HepG2 (cell line): ENCODE measurements around the gene COX6B1. TPM values are rescaled to one million over a fixed set of nuclear protein-coding genes. Genes with fewer than 3 reads are reported as not detected.

ENCODE experiments used
- DMAP1 ChIP-seq: IDR thresholded peaks from 2 replicates; pipeline ENCODE4 v1.6.1; 2016
- ETV5 ChIP-seq: IDR thresholded peaks from 2 replicates; pipeline ENCODE4 v1.6.1; 2018; ENCODE audit warnings: missing biosample characterization, missing genetic modification reagents, inconsistent platforms, borderline replicate concordance
- GATAD1 ChIP-seq: IDR thresholded peaks from 2 replicates; pipeline ENCODE4 v1.6.1; 2016; ENCODE audit warnings: missing genetic modification reagents, missing compliant biosample characterization
- KDM2A ChIP-seq: sonication (generic); formaldehyde crosslinking; IDR thresholded peaks from 2 replicates; pipeline ENCODE4 v1.4.0; 2020; ENCODE audit warnings: low read depth, missing genetic modification reagents, borderline replicate concordance
- KDM5A ChIP-seq: fragments of 200-600 bp; sonication (generic); IDR thresholded peaks from 2 replicates; pipeline ENCODE4 v1.7.0; 2018; ENCODE audit warnings: antibody characterized with exemption, mild to moderate bottlenecking, low read length, borderline replicate concordance
- MXI1 ChIP-seq: IDR thresholded peaks from 3 replicates; pipeline ENCODE4 v1.6.1; 2012; ENCODE audit warnings: low read depth, low read length, inconsistent platforms, borderline replicate concordance
- NKX3-1 ChIP-seq: sonication (generic); formaldehyde crosslinking; IDR thresholded peaks from 2 replicates; pipeline ENCODE4 v1.5.0; 2020; ENCODE audit warnings: missing genetic modification reagents
- REPIN1 ChIP-seq: sonication (generic); formaldehyde crosslinking; IDR thresholded peaks from 2 replicates; pipeline ENCODE4 v1.8.0; 2022; ENCODE audit warnings: missing genetic modification reagents, low read depth, mild to moderate bottlenecking, borderline replicate concordance
- RXRB ChIP-seq: IDR thresholded peaks from 2 replicates; pipeline ENCODE4 v1.6.1; 2016; ENCODE audit warnings: borderline replicate concordance, missing genetic modification reagents, missing compliant biosample characterization
- SOX5 ChIP-seq: IDR thresholded peaks from 2 replicates; pipeline ENCODE4 v1.6.1; 2016; ENCODE audit warnings: borderline replicate concordance
- SRF ChIP-seq: IDR thresholded peaks from 2 replicates; pipeline ENCODE4 v1.6.1; 2011; ENCODE audit warnings: mild to moderate bottlenecking, low read depth, low read length, moderate library complexity
- TEAD3 ChIP-seq: optimal IDR thresholded peaks from 2 replicates; pipeline ENCODE3; 2016; ENCODE audit warnings: borderline replicate concordance
- ZFX ChIP-seq: sonication (generic); formaldehyde crosslinking; IDR thresholded peaks from 2 replicates; pipeline ENCODE4 v1.4.0; 2020; ENCODE audit warnings: mild to moderate bottlenecking, low read depth, missing genetic modification reagents, moderate library complexity
- ZNF768 ChIP-seq: sonication (generic); formaldehyde crosslinking; IDR thresholded peaks from 2 replicates; pipeline ENCODE4 v1.4.0; 2020; ENCODE audit warnings: missing genetic modification reagents
- ZNF781 ChIP-seq: sonication (generic); formaldehyde crosslinking; IDR thresholded peaks from 2 replicates; pipeline ENCODE4 v1.5.1; 2020; ENCODE audit warnings: borderline replicate concordance, mild to moderate bottlenecking, missing genetic modification reagents; ENCODE audit errors: not compliant biosample characterization
- polyA plus RNA-seq, 8 experiments: library from polyadenylated mRNA; depleted of rRNA in 3 of 8; stranded (reverse) in 7 of 8; unstranded in 1 of 8; fragments of >200 nt; fragmentation: Illumina TruSeq in 4 of 8; extraction: Trizol in 4 of 8; gene quantifications; 2 replicates each; pipeline versions ENCODE4 v1.2.1 to v1.2.3, GENCODE V29; 2011 to 2016; ENCODE audit warnings: low read depth in 4 of 8, missing spikeins in 1 of 8, mixed read lengths in 1 of 8; ENCODE audit not compliant: insufficient read depth in 1 of 8
- total RNA-seq, 5 experiments: library from RNA; depleted of rRNA; stranded (reverse); fragments of >200 nt; fragmentation: Illumina TruSeq; extraction: Trizol; gene quantifications; 2 replicates each; pipeline ENCODE4 v1.2.3, GENCODE V29; 2016; ENCODE audit warnings: low read depth in 1 of 5
- TF ChIP-seq, protein P1 (sequence below): sonication (generic); formaldehyde crosslinking; IDR thresholded peaks from 2 replicates; pipeline ENCODE4 v1.9.0; 2022; ENCODE audit warnings: missing genetic modification reagents, mild to moderate bottlenecking, borderline replicate concordance
- TF ChIP-seq, protein P2 (sequence below): sonication (generic); formaldehyde crosslinking; IDR thresholded peaks from 2 replicates; pipeline ENCODE4 v1.4.0; 2020; ENCODE audit warnings: missing genetic modification reagents
- TF ChIP-seq, protein P3 (sequence below): sonication (generic); formaldehyde crosslinking; IDR thresholded peaks from 2 replicates; pipeline ENCODE4 v1.8.1; 2023; ENCODE audit warnings: missing genetic modification reagents, inconsistent platforms, borderline replicate concordance
- TF ChIP-seq, protein P4 (sequence below): sonication (generic); formaldehyde crosslinking; IDR thresholded peaks from 2 replicates; pipeline ENCODE4 v1.5.1; 2020; ENCODE audit warnings: mild to moderate bottlenecking, moderate library complexity, missing genetic modification reagents
- TF ChIP-seq, protein P5 (sequence below): sonication (generic); formaldehyde crosslinking; IDR thresholded peaks from 2 replicates; pipeline ENCODE4 v1.5.0; 2020; ENCODE audit warnings: missing genetic modification reagents, mild to moderate bottlenecking, borderline replicate concordance

COX6B1 gene
- total and polyA plus RNA-seq, 2 of the 13 experiments (the other 11 are each of a cell fraction or from before 2014, with no cell fraction given): 481 to 487 TPM

DNA sequence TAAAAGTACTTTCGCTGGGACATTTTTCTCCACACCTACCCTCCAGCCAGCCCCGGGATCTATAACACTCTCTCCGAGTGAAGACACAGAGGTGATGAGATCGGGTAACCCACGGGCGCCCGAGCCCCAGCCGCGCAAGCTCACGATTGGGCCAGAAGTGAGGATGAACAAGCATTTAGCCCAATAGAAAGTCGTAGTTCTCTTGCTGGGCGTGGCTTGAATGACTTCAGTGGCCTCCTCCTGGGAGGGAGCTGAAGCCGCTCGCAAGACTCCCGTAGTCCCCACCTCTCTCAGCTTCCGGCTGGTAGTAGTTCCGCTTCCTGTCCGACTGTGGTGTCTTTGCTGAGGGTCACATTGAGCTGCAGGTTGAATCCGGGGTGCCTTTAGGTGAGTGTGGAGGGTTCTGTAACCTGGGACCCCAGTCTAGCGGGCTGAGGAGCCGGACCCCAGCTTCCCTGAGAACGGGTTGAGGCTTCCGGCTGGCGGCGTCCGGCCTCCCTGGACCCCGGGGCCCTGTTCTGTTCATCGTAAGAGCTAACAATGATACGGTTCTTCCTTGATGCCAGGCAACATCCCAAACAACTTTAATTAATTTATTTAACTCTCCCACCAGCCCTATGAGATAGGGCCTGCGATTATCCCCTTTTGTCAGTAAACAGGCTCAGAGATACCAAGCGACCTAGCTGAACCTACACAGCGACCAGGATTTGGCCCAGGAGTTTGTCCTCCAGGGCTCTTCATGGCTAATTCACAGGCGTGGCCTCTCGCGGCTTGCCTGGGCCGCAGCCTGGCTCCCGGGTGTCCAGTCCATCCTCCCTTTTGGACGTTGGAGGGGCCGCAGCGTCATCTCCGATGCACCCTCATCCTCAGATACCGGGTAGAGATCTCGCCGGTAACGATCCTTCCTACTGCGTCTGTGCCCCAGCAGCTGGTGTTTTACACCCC is at the start of gene COX6B1 (continued):
- peak; percentile 74 for TF ChIP-seq ETV5
- TF ChIP-seq MXI1: peak; percentile 61; the same call in 1 of the 3 replicates
- no peak; the same call in 1 of the 2 replicates for TF ChIP-seq SOX5 (CRISPR knock-in tag)
- TF ChIP-seq, protein P1, sequence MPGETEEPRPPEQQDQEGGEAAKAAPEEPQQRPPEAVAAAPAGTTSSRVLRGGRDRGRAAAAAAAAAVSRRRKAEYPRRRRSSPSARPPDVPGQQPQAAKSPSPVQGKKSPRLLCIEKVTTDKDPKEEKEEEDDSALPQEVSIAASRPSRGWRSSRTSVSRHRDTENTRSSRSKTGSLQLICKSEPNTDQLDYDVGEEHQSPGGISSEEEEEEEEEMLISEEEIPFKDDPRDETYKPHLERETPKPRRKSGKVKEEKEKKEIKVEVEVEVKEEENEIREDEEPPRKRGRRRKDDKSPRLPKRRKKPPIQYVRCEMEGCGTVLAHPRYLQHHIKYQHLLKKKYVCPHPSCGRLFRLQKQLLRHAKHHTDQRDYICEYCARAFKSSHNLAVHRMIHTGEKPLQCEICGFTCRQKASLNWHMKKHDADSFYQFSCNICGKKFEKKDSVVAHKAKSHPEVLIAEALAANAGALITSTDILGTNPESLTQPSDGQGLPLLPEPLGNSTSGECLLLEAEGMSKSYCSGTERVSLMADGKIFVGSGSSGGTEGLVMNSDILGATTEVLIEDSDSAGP: no peak
- TF ChIP-seq SRF: no peak
- TF ChIP-seq, protein P2, sequence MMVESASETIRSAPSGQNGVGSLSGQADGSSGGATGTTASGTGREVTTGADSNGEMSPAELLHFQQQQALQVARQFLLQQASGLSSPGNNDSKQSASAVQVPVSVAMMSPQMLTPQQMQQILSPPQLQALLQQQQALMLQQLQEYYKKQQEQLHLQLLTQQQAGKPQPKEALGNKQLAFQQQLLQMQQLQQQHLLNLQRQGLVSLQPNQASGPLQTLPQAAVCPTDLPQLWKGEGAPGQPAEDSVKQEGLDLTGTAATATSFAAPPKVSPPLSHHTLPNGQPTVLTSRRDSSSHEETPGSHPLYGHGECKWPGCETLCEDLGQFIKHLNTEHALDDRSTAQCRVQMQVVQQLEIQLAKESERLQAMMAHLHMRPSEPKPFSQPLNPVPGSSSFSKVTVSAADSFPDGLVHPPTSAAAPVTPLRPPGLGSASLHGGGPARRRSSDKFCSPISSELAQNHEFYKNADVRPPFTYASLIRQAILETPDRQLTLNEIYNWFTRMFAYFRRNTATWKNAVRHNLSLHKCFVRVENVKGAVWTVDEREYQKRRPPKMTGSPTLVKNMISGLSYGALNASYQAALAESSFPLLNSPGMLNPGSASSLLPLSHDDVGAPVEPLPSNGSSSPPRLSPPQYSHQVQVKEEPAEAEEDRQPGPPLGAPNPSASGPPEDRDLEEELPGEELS (CRISPR knock-in tag): peak; percentile 28; the same call in 1 of the 2 replicates
- TF ChIP-seq, protein P3, sequence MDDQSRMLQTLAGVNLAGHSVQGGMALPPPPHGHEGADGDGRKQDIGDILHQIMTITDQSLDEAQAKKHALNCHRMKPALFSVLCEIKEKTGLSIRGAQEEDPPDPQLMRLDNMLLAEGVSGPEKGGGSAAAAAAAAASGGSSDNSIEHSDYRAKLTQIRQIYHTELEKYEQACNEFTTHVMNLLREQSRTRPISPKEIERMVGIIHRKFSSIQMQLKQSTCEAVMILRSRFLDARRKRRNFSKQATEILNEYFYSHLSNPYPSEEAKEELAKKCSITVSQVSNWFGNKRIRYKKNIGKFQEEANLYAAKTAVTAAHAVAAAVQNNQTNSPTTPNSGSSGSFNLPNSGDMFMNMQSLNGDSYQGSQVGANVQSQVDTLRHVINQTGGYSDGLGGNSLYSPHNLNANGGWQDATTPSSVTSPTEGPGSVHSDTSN: peak; percentile 65; the same call in 1 of the 2 replicates
- TF ChIP-seq TEAD3 (CRISPR knock-in tag): peak; percentile 6
- peak; percentile 83 for TF ChIP-seq GATAD1 (CRISPR knock-in tag)
- TF ChIP-seq ZFX: peak; percentile 68
- peak; percentile 77 for TF ChIP-seq KDM5A
- TF ChIP-seq KDM2A (CRISPR knock-in tag): peak; percentile 35; the same call in 1 of the 2 replicates
- TF ChIP-seq ZNF768: peak; percentile 88
- TF ChIP-seq DMAP1: 0 out of 2 replicates have a peak, but pooled peaks have one; percentile 29
- TF ChIP-seq, protein P4, sequence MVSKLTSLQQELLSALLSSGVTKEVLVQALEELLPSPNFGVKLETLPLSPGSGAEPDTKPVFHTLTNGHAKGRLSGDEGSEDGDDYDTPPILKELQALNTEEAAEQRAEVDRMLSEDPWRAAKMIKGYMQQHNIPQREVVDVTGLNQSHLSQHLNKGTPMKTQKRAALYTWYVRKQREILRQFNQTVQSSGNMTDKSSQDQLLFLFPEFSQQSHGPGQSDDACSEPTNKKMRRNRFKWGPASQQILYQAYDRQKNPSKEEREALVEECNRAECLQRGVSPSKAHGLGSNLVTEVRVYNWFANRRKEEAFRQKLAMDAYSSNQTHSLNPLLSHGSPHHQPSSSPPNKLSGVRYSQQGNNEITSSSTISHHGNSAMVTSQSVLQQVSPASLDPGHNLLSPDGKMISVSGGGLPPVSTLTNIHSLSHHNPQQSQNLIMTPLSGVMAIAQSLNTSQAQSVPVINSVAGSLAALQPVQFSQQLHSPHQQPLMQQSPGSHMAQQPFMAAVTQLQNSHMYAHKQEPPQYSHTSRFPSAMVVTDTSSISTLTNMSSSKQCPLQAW (CRISPR knock-in tag): peak; percentile 14; the same call in 1 of the 2 replicates
- peak; percentile 49; the same call in 1 of the 2 replicates for TF ChIP-seq REPIN1 (CRISPR knock-in tag)
- TF ChIP-seq, protein P5, sequence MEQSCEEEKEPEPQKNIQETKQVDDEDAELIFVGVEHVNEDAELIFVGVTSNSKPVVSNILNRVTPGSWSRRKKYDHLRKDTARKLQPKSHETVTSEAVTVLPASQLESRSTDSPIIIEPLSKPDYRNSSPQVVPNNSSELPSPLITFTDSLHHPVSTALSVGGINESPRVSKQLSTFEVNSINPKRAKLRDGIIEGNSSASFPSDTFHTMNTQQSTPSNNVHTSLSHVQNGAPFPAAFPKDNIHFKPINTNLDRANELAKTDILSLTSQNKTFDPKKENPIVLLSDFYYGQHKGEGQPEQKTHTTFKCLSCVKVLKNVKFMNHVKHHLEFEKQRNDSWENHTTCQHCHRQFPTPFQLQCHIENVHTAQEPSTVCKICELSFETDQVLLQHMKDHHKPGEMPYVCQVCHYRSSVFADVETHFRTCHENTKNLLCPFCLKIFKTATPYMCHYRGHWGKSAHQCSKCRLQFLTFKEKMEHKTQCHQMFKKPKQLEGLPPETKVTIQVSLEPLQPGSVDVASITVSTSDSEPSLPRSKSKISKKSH (CRISPR knock-in tag): no peak
- TF ChIP-seq NKX3-1 (CRISPR knock-in tag): 0 out of 2 replicates have a peak, but pooled peaks have one; percentile 14
- 0 out of 2 replicates have a peak, but pooled peaks have one; percentile 23 for TF ChIP-seq RXRB
- no peak for TF ChIP-seq ZNF781 (CRISPR knock-in tag)
